ENCODE results near the gene LGALS9B.
"Not testable (repeated sequence)": the region's sequence is repeated elsewhere in the genome, so short reads cannot be mapped to it uniquely, and the experiment has no call there.

DNA sequence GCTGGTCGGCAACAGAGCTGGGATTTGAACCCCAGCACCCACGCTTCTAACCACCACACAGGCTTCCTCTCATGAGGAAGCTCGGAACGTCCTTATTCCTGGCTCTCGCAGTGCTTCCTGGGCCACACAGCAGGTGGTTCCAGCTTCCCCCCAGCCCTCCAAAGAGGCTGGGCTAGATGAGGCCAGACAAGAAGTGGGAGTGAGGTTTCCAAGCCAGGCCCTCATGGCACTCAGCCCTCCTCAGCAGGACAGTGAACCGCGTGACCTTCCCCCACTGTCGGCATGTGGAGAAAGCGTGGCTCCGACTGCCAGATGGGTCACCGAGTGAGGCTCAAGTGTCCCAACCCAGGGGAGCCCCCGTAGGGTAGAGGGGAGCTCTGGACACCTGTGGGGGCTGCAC is 1.8 kb downstream of the LGALS9B start:
- TF ChIP-seq, protein P1, sequence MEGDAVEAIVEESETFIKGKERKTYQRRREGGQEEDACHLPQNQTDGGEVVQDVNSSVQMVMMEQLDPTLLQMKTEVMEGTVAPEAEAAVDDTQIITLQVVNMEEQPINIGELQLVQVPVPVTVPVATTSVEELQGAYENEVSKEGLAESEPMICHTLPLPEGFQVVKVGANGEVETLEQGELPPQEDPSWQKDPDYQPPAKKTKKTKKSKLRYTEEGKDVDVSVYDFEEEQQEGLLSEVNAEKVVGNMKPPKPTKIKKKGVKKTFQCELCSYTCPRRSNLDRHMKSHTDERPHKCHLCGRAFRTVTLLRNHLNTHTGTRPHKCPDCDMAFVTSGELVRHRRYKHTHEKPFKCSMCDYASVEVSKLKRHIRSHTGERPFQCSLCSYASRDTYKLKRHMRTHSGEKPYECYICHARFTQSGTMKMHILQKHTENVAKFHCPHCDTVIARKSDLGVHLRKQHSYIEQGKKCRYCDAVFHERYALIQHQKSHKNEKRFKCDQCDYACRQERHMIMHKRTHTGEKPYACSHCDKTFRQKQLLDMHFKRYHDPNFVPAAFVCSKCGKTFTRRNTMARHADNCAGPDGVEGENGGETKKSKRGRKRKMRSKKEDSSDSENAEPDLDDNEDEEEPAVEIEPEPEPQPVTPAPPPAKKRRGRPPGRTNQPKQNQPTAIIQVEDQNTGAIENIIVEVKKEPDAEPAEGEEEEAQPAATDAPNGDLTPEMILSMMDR (IDR thresholded peaks at IDR 0.05): not testable (repeated sequence)
- not testable (repeated sequence) for TF ChIP-seq POLR2A (IDR thresholded peaks at IDR 0.05)

Data from prostate gland (tissue), 2 donors.